Panc1 (cell line): ENCODE results near the gene PLCG2. TPM values are rescaled to one million over a fixed set of nuclear protein-coding genes. Genes with fewer than 3 reads are reported as not detected.
A peak's percentile ranks its signal among the peaks of the same experiment; 100 is the strongest.

Experiments
- ATAC-seq: fragments of 200-7000 bp; cut with Tn5 transposase; 2 replicates; pipeline ENCODE4 v1.9.1; 2020; ENCODE audit warnings: mild to moderate bottlenecking, moderate library complexity
- BruUV-seq: library from RNA; stranded (reverse); fragments of 400-500 nt; replicated peaks from 2 replicates; lab custom pipeline; 2021; lab: Mats Ljungman, UMichigan
- CTCF ChIA-PET: fragments of 300-600 bp; sonication (Branson Sonifier 250); formaldehyde crosslinking; loops from one replicate; lab custom pipeline; 2022; ENCODE audit warnings: antibody characterized with exemption; lab: Charles Lee
- POLR2A ChIA-PET: fragments of 300-600 bp; sonication (Branson Sonifier 250); formaldehyde crosslinking; loops from one replicate; lab custom pipeline; 2022; ENCODE audit warnings: antibody characterized with exemption; lab: Charles Lee
- DNase-seq: peaks from one replicate; pipeline ENCODE4 v3.0.0-alpha.2; 2010; ENCODE audit warnings: low read depth, low spot score
- H3K27ac ChIP-seq: 2 replicates; pipeline ENCODE4 v1.5.1; 2011; ENCODE audit warnings: mild to moderate bottlenecking, low read length, inconsistent platforms
- H3K27me3 ChIP-seq: fragments of 200-500 bp; sonication (Bioruptor generic); 2 replicates; pipeline ENCODE4 v1.6.0; 2014; ENCODE audit warnings: low read length, inconsistent platforms; ENCODE audit not compliant: control insufficient read depth, insufficient read depth
- H3K36me3 ChIP-seq: fragments of 200-500 bp; sonication (Bioruptor generic); 2 replicates; pipeline ENCODE4 v1.5.1; 2014; ENCODE audit warnings: inconsistent platforms, mild to moderate bottlenecking, low read length, moderate library complexity; ENCODE audit not compliant: control insufficient read depth, insufficient read depth
- H3K4me1 ChIP-seq: 2 replicates; pipeline ENCODE4 v1.5.1; 2011; ENCODE audit warnings: inconsistent platforms, mild to moderate bottlenecking, low read length, moderate library complexity; ENCODE audit not compliant: control insufficient read depth, insufficient read depth
- H3K4me3 ChIP-seq, 2 experiments: 2 replicates each; pipeline ENCODE4 v1.5.1; 2011 to 2012; ENCODE audit warnings: low read depth in 2 of 2, low read length in 2 of 2, mild to moderate bottlenecking in 2 of 2, inconsistent platforms in 1 of 2, moderate library complexity in 1 of 2
- H3K9me3 ChIP-seq: fragments of 200-500 bp; sonication (Bioruptor generic); 2 replicates; pipeline ENCODE4 v1.5.1; 2014; ENCODE audit warnings: low read depth, mild to moderate bottlenecking, inconsistent platforms, low read length, moderate library complexity; ENCODE audit not compliant: control insufficient read depth, insufficient read depth
- CTCF ChIP-seq: fragments of 450-650 bp; IDR thresholded peaks from 2 replicates; pipeline ENCODE4 v1.5.1; 2017; ENCODE audit warnings: mild to moderate bottlenecking
- POLR2AphosphoS5 ChIP-seq: IDR thresholded peaks from 2 replicates; pipeline ENCODE4 v1.6.1; 2012; ENCODE audit warnings: mild to moderate bottlenecking, low read depth, low read length, moderate library complexity
- REST ChIP-seq, 2 experiments: IDR thresholded peaks; 2 replicates each; pipeline ENCODE4 v1.6.1; 2011 to 2012; ENCODE audit warnings: low read depth in 2 of 2, control low read depth in 1 of 2, low read length in 1 of 2, mild to moderate bottlenecking in 1 of 2, moderate library complexity in 1 of 2; ENCODE audit not compliant: insufficient read depth in 1 of 2
- SIN3A ChIP-seq: IDR thresholded peaks from 2 replicates; pipeline ENCODE4 v1.6.1; 2012; ENCODE audit warnings: low read depth, mild to moderate bottlenecking, low read length, moderate library complexity, borderline replicate concordance; ENCODE audit not compliant: insufficient read depth
- TCF7L2 ChIP-seq: IDR thresholded peaks from 2 replicates; pipeline ENCODE4 v1.6.1; 2011; ENCODE audit warnings: mild to moderate bottlenecking, low read depth, low read length, inconsistent platforms
- in situ Hi-C: cut with HindIII; loops from 2 replicates; pipeline ENCODE4 v1.10.0; 2016; ENCODE audit warnings: low sequenced_read_pairs, low pct_unique_long_range_greater_than_20kb
- intact Hi-C: fragments of 100-400 bp; cut with micrococcal nuclease; formaldehyde crosslinking; loops from one replicate; pipeline ENCODE4 v1.10.0; 2022; ENCODE audit not compliant: unreplicated experiment
- total RNA-seq: library from RNA; stranded (reverse); gene quantifications from one replicate; pipeline ENCODE4 v1.2.1, GENCODE V29; 2021; ENCODE audit not compliant: unreplicated experiment

Gene PLCG2
- total RNA-seq, 1 experiment from 2014 or later, result 10.8 TPM

GRCh38 chr16:81808933-81809480 is 29.9 kb downstream of the PLCG2 start:
- in situ Hi-C loops, result no loop called here
- no peak overlapping the region for H3K4me3 ChIP-seq
- H3K4me1 ChIP-seq, result no peaks in the 10 kb centered on the region
- POLR2A ChIA-PET, result no interaction called here
- no peaks in the 10 kb centered on the region for H3K27me3 ChIP-seq
- CTCF ChIA-PET, result no interaction called here
- intact Hi-C loops, result no loop called here
- ATAC-seq (peak; percentile 56; the same call in 1 of the 2 replicates), DNase-seq (no peak)
- no TSS peak for BruUV-seq
- no peaks in the 10 kb centered on the region for H3K9me3 ChIP-seq
- H3K36me3 ChIP-seq, result no peaks in the 10 kb centered on the region
- no peak overlapping the region for H3K27ac ChIP-seq
- TF ChIP-seq TCF7L2, result no peak
- TF ChIP-seq REST (IDR thresholded peaks at IDR 0.05; ENCODE audit: insufficient read depth in 1 of 2, low read depth in 2 of 2, low read length in 1 of 2), result no peak
- TF ChIP-seq CTCF, result no peak
- TF ChIP-seq POLR2AphosphoS5, result no peak

- H3K4me3 ChIP-seq, result no peak overlapping the region
- no peak for DNase-seq
- H3K9me3 ChIP-seq, result no peaks in the 10 kb centered on the region
- in situ Hi-C loops (no loop called here), intact Hi-C loops (no loop called here)
- no TSS peak for BruUV-seq
- H3K36me3 ChIP-seq, result no peaks in the 10 kb centered on the region
- ChIA-PET POLR2A (no interaction called here), CTCF (no interaction called here)
- no peaks in the 10 kb centered on the region for H3K4me1 ChIP-seq
- TF ChIP-seq SIN3A, result no peak
- no peak for TF ChIP-seq POLR2AphosphoS5
- TF ChIP-seq TCF7L2, result no peak
- TF ChIP-seq REST (IDR thresholded peaks at IDR 0.05; ENCODE audit: insufficient read depth in 1 of 2, low read depth in 2 of 2, low read length in 1 of 2), result no peak
- no peak for TF ChIP-seq CTCF
- ATAC-seq, result no peak
- H3K27me3 ChIP-seq, result no peaks in the 10 kb centered on the region
- H3K27ac ChIP-seq, result no peak overlapping the region
Measured at GRCh38 chr16:81809567-81809966, 30.5 kb downstream of the PLCG2 start.
